Mesenchymal stem cell (in vitro differentiated cells and primary cell): Measurements from ENCODE around the gene TDRD9.

Experiments used
- DNase-seq: peaks from one replicate; pipeline ENCODE4 v3.0.0-alpha.2; 2013
- H2AFZ ChIP-seq: one replicate; pipeline ENCODE4 v1.6.1; 2013; ENCODE audit warnings: low read depth, mild to moderate bottlenecking, control low read depth, inconsistent platforms, low read length, moderate library complexity
- H2AK5ac ChIP-seq: 2 replicates; pipeline ENCODE4 v1.6.1; 2013; ENCODE audit warnings: low read length, moderate library complexity, mild to moderate bottlenecking, inconsistent platforms; ENCODE audit not compliant: severe bottlenecking
- H2BK120ac ChIP-seq: one replicate; pipeline ENCODE4 v1.6.1; 2013; ENCODE audit warnings: low read depth, mild to moderate bottlenecking, inconsistent platforms, low read length, moderate library complexity
- H2BK12ac ChIP-seq, 2 experiments: one replicate each; pipeline ENCODE4 v1.6.1; 2013; ENCODE audit warnings: inconsistent platforms in 2 of 2, low read length in 2 of 2, mild to moderate bottlenecking in 2 of 2, moderate library complexity in 2 of 2, control low read depth in 1 of 2
- H2BK15ac ChIP-seq: one replicate; pipeline ENCODE4 v1.6.1; 2013; ENCODE audit warnings: mild to moderate bottlenecking, low read depth, inconsistent platforms; ENCODE audit not compliant: poor library complexity, severe bottlenecking
- H2BK5ac ChIP-seq: 2 replicates; pipeline ENCODE4 v1.6.1; 2013; ENCODE audit warnings: low read depth, mild to moderate bottlenecking, low read length, control low read depth, inconsistent platforms; ENCODE audit not compliant: poor library complexity, severe bottlenecking
- H3K14ac ChIP-seq, 2 experiments: one replicate each; pipeline ENCODE4 v1.6.1; 2013; ENCODE audit warnings: inconsistent platforms in 2 of 2, low read length in 2 of 2, control low read depth in 1 of 2, mild to moderate bottlenecking in 1 of 2, moderate library complexity in 1 of 2
- H3K18ac ChIP-seq, 2 experiments: one replicate each; pipeline ENCODE4 v1.6.1; 2013; ENCODE audit warnings: inconsistent platforms in 2 of 2, low read length in 2 of 2, control low read depth in 1 of 2, low read depth in 1 of 2, mild to moderate bottlenecking in 1 of 2
- H3K23ac ChIP-seq, 2 experiments: one replicate each; pipeline ENCODE4 v1.6.1; 2013; ENCODE audit warnings: inconsistent platforms in 2 of 2, low read length in 2 of 2, mild to moderate bottlenecking in 2 of 2, moderate library complexity in 2 of 2, control low read depth in 1 of 2
- H3K27ac ChIP-seq: 2 replicates; pipeline ENCODE4 v1.5.1; 2013; ENCODE audit warnings: mild to moderate bottlenecking, moderate library complexity, low read length, control low read depth, inconsistent platforms; ENCODE audit not compliant: poor library complexity, severe bottlenecking
- H3K27me3 ChIP-seq, 2 experiments: 2 replicates each; pipeline versions ENCODE4 v1.6.1 to v1.7.0; 2013; ENCODE audit warnings: low read length in 2 of 2, mild to moderate bottlenecking in 2 of 2, moderate library complexity in 2 of 2, control low read depth in 1 of 2, inconsistent platforms in 1 of 2; ENCODE audit not compliant: control insufficient read depth in 1 of 2, insufficient read depth in 1 of 2
- H3K36me3 ChIP-seq, 2 experiments: 2 replicates each; pipeline versions ENCODE4 v1.6.1 to v1.7.0; 2013; ENCODE audit warnings: low read length in 2 of 2, control low read depth in 1 of 2, inconsistent platforms in 1 of 2, low read depth in 1 of 2, mild to moderate bottlenecking in 1 of 2; ENCODE audit not compliant: insufficient read depth in 2 of 2, control insufficient read depth in 1 of 2
- H3K4ac ChIP-seq, 2 experiments: one replicate each; pipeline ENCODE4 v1.6.1; 2013; ENCODE audit warnings: inconsistent platforms in 2 of 2, low read length in 2 of 2, mild to moderate bottlenecking in 2 of 2, moderate library complexity in 2 of 2, control low read depth in 1 of 2, low read depth in 1 of 2
- H3K4me1 ChIP-seq: 2 replicates; pipeline ENCODE4 v1.6.1; 2013; ENCODE audit warnings: low read depth, low read length, control low read depth; ENCODE audit not compliant: control insufficient read depth, insufficient read depth
- H3K4me2 ChIP-seq: 2 replicates; pipeline ENCODE4 v1.6.1; 2013; ENCODE audit warnings: low read length, mild to moderate bottlenecking, inconsistent platforms; ENCODE audit not compliant: poor library complexity, severe bottlenecking
- H3K4me3 ChIP-seq, 2 experiments: 2 replicates each; pipeline versions ENCODE4 v1.5.1 to v1.7.0; 2013; ENCODE audit warnings: low read length in 2 of 2, mild to moderate bottlenecking in 2 of 2, control low read depth in 1 of 2, low read depth in 1 of 2; ENCODE audit not compliant: insufficient read depth in 1 of 2
- H3K79me1 ChIP-seq: replicated peaks from 2 replicates; pipeline ENCODE4 v1.6.1; 2013; ENCODE audit warnings: mild to moderate bottlenecking, control low read depth, low read length, inconsistent platforms; ENCODE audit not compliant: poor library complexity, severe bottlenecking
- H3K9ac ChIP-seq: 2 replicates; pipeline ENCODE4 v1.7.0; 2013; ENCODE audit warnings: mild to moderate bottlenecking, low read length, moderate library complexity
- H3K9me3 ChIP-seq: 2 replicates; pipeline ENCODE4 v1.7.0; 2013; ENCODE audit warnings: mild to moderate bottlenecking, low read length; ENCODE audit not compliant: control insufficient read depth
- H4K8ac ChIP-seq: one replicate; pipeline ENCODE4 v1.6.1; 2013; ENCODE audit warnings: inconsistent platforms, mild to moderate bottlenecking, low read length, moderate library complexity
- H4K91ac ChIP-seq: one replicate; pipeline ENCODE4 v1.6.1; 2013; ENCODE audit warnings: mild to moderate bottlenecking, low read length, inconsistent platforms
- WGBS: methylation state at CpG from one replicate; pipeline ENCODE4 v1.1.7; 2013; ENCODE audit warnings: mixed read lengths; 5-methylcytosine and 5-hydroxymethylcytosine counted together

TDRD9 gene

GRCh38 chr14:104087505-104087904 lies 159.2 kb downstream of the TDRD9 start:
- no peak overlapping the region for H3K14ac ChIP-seq
- WGBS: 85% methylated on average over 17 of the region's 17 CpGs

GRCh38 chr14:104087981-104088850 lies 160.0 kb downstream of the TDRD9 start:
- Histone ChIP-seq H3K27me3 (peaks cover 16 to 52% of the 10 kb centered on the region in 2 experiments), H2BK12ac (no peak overlapping the region), H2AFZ (no peak overlapping the region), H3K4me3 (no peak overlapping the region), H2BK5ac (no peak overlapping the region), H2AK5ac (no peak overlapping the region), H3K4me1 (peaks cover under 1% of the 10 kb centered on the region), H3K79me1 (no peaks in the 10 kb centered on the region), H3K4ac (no peak overlapping the region), H3K18ac (no peak overlapping the region), H3K14ac (no peak overlapping the region), H2BK15ac (no peak overlapping the region), H3K23ac (no peak overlapping the region), H4K8ac (no peak overlapping the region), H3K4me2 (no peak overlapping the region), H3K9me3 (no peaks in the 10 kb centered on the region), H4K91ac (no peak overlapping the region), H3K9ac (no peak overlapping the region), H3K27ac (no peak overlapping the region), H2BK120ac (no peak overlapping the region), H3K36me3 (no peaks in the 10 kb centered on the region)
- WGBS: 81% methylated on average over 23 of the region's 23 CpGs
- no peak for DNase-seq

More at GRCh38 chr14:104087505-104087904, 159.2 kb downstream of the TDRD9 start:
- no peak overlapping the region for H3K23ac ChIP-seq
- H3K79me1 ChIP-seq: no peaks in the 10 kb centered on the region
- H3K4me3 ChIP-seq: no peak overlapping the region
- H3K36me3 ChIP-seq: no peaks in the 10 kb centered on the region
- no peak overlapping the region for H4K91ac ChIP-seq
- no peak overlapping the region for H3K18ac ChIP-seq
- peaks cover 16 to 56% of the 10 kb centered on the region in 2 experiments for H3K27me3 ChIP-seq
- H3K27ac ChIP-seq: no peak overlapping the region
- H3K9me3 ChIP-seq: no peaks in the 10 kb centered on the region
- no peak overlapping the region for H2BK5ac ChIP-seq
- no peak overlapping the region for H2AK5ac ChIP-seq
- no peak overlapping the region for H2BK12ac ChIP-seq
- H3K4me2 ChIP-seq: no peak overlapping the region
- H4K8ac ChIP-seq: no peak overlapping the region
- H3K4me1 ChIP-seq: no peaks in the 10 kb centered on the region
- no peak overlapping the region for H3K9ac ChIP-seq
- no peak overlapping the region for H2BK120ac ChIP-seq
- no peak overlapping the region for H2AFZ ChIP-seq
- H3K4ac ChIP-seq: no peak overlapping the region
- DNase-seq: no peak
- H2BK15ac ChIP-seq: no peak overlapping the region

- H2AFZ ChIP-seq: no peak overlapping the region
- no peak overlapping the region for H4K91ac ChIP-seq
- H3K4me3 ChIP-seq: no peak overlapping the region
- WGBS: 87% methylated on average over 19 of the region's 20 CpGs
- H3K4ac ChIP-seq: no peak overlapping the region
- no peaks in the 10 kb centered on the region for H3K36me3 ChIP-seq
- peaks cover 2% of the 10 kb centered on the region for H3K4me1 ChIP-seq
- no peak overlapping the region for H2BK12ac ChIP-seq
- H2BK5ac ChIP-seq: no peak overlapping the region
- H2AK5ac ChIP-seq: no peak overlapping the region
- H3K4me2 ChIP-seq: no peak overlapping the region
- H3K14ac ChIP-seq: no peak overlapping the region
- no peak overlapping the region for H4K8ac ChIP-seq
- no peak overlapping the region for H3K27ac ChIP-seq
- no peak overlapping the region for H3K9ac ChIP-seq
- H3K9me3 ChIP-seq: no peaks in the 10 kb centered on the region
- no peak overlapping the region for H2BK15ac ChIP-seq
- H2BK120ac ChIP-seq: no peak overlapping the region
- DNase-seq: no peak
- H3K18ac ChIP-seq: no peak overlapping the region
- no peak overlapping the region for H3K23ac ChIP-seq
- H3K79me1 ChIP-seq: no peaks in the 10 kb centered on the region
- peaks cover 11 to 46% of the 10 kb centered on the region in 2 experiments for H3K27me3 ChIP-seq
Observed at GRCh38 chr14:104090071-104090748, 162.0 kb downstream of the TDRD9 start.
